Measurements from ENCODE around the gene CBX4. TPM values are rescaled to one million over a fixed set of nuclear protein-coding genes. Genes with fewer than 3 reads are reported as not detected.

The CBX4 gene
- total RNA-seq: 11.1 and 13.5 TPM in 2 replicates

DNA sequence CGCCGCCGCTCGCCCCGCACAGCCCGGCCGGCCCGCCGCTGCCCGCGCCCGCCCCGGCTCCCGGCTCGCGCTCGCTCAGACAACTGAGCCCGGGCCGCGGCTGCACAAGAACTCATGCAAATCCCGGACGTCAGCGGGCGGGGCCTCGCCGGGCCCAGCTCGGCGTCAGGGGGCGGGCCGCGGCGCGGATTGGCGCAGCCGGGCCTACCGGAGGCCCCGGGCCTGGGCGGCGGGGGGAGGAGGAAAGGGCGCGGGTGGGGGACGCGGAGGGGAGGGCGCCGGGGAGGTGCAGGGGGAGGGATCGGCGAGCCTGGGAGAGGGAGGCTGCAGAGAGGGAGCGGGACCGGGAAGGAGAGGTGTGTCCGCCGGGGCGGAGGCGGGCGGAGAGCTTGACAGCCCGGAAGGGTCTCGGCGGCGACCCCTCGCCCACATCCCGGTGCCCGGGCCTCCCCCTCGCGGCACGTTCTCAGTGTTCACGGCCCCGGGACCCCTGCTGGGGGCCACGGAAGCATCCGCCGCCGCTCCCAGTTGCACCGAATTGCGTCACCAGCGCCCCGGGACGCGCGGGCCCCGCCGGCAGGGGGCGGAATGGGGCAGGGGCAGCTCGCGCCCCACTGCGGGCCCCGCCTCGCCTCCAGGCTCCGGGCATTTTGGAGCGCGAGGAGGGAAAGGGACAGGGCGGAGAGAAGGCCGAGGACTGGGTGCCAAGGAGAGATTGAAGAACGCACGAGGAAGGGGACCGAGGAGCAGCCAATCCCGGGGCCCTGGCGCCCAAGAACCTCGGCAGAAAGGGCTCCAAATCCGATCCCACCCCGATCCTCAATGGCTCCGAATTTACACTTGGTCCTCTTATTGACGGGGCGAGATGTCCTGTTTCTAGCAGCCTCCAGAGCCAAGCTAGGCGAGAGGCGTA is at the start of gene CBX4:
TSS of gene CBX4 (minus strand) at position 85 of the 913 bp plus-strand sequence. CDS start 189 bp downstream, outside the sequence.
- DNase-seq: peak; percentile 91

DNA sequence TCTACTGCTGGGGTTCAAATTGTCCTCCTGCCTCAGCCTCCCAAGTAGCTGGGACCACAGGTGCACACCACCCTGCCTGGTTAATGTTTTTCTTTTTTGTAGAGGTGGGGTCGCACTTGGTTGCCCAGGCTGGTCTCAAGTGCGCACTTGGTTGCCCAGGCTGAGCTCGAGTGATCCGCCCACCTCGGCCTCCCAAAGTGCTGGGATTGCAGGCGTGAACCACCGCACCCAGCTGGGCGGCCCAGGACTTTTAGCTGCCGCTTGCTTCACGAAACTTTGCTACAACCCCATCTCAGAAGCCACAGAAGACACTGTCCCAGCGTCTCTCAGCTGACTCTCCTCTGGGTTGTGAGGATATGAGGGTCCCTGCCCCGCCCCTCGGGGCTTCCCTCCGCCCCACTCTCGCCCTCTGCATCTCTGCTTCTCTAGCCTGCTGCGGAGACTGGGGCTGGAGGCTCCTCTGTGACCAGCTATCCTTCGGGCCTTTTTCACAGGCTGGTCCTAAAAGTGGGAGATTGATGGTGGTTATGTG is 48.8 kb upstream of the CBX4 start:
- DNase-seq: no peak

DNA sequence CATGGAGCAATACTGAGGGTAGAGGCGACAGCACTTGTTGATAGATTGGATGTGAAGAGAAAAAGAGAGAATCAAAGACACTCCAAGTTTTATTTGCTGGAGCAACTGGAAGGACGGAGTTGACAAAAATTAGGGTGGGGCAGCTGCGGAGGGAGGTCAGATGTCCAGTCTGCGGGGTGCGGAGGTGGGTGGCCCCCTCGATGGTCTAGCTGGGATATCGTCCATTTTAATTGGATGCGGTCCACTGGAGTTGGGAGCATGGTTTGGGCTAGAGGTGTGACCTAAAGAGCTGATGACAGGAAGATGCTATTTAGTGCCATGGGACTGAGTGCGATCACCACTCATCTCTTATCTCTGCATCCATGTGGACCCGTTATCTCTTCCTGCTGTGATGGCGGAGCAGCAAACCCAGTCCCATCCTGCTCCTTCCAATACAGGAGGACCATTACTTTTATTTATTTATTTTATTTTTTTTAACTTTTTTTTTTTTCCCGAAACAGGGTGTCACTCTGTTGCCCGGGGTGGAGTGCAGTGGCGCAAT is 48.3 kb upstream of the CBX4 start:
- no peak for DNase-seq

DNA sequence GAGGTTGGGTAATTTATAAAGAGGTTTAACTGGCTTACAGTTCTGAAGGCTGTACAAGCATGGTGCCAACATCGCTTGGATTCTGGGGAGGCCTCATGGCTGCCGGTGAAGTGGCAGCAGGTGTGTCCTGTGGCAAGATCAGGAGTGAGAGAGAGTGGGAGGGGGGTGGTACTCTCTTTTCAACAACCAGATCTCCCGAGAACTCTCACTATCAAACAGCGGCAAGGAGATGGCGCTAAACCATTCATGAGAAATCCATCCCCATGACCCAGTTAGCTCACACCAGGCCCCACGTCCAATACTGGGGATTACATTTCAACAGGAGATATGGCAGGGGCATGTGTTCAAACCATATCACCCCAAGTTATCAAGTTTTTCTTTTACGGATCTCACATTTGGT is 44.0 kb upstream of the CBX4 start:
- no peak for DNase-seq

DNA sequence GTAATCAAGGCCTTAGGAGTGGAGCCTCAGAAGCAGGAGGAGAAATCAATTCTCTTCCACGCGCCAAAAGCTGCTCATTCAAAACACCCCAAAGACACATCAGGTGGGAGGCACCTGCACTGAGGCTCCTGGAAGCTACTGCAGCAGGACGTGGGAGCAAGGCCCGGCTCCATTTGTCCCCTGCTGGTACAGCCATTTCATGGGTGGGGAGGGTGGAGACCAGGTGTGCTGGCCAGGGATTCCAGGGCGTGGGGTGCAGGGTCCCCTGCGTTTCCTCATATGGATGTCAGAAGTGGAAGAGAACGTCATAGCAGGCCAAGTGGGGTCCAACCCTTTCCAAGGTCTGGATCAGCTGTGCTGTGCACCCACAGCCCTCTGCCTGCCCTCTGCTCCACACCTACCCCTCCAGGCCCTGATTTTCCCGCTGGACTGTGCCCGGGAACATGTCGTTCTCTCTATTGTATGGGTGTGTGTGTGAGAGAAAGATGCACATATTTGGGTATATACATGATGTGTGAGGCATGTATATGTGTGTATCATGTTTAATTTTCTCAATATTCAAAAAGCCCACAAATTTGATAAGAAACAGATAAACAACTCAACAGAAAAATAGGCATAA is 39.2 kb upstream of the CBX4 start:
- DNase-seq: no peak

DNA sequence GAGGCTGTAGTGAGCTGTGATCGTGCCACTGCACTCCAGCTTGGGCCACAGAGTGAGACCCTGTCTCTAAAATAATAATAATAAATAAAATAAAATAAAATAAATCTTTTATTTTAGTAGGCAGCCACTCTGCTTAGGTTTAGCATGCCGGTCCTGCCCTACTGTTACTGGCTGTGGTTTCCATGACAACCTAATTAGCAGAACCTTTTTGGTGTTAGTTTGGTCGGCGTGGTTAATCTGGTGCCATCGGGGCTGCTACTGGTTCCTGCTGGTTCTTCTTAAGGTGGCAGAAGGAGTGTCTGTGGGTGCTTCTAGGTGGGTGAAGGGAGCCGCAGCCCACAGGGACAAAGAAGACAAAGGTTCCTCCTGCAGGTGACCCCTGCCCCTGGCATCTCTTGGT is 37.8 kb upstream of the CBX4 start:
- no peak for DNase-seq

DNA sequence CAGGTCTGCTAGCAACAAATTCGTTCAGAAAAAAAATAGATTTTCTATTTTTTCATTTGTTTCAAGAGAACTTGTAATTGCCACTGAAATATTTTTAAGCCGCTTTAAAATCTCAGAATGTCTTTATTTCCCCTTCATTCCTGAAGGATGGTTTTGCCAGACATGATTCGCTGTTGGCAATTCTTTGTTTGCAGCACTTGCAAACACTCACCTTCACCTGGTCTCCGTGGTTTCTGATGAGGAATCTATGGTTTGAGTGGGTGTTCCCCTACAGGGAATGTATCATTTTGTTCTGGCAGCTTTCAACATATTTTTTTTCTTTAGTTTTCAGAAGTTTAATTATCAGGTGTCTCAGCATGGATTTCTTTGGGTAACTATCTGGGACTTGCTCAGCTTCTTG is 36.3 kb upstream of the CBX4 start:
- no peak for DNase-seq

DNA sequence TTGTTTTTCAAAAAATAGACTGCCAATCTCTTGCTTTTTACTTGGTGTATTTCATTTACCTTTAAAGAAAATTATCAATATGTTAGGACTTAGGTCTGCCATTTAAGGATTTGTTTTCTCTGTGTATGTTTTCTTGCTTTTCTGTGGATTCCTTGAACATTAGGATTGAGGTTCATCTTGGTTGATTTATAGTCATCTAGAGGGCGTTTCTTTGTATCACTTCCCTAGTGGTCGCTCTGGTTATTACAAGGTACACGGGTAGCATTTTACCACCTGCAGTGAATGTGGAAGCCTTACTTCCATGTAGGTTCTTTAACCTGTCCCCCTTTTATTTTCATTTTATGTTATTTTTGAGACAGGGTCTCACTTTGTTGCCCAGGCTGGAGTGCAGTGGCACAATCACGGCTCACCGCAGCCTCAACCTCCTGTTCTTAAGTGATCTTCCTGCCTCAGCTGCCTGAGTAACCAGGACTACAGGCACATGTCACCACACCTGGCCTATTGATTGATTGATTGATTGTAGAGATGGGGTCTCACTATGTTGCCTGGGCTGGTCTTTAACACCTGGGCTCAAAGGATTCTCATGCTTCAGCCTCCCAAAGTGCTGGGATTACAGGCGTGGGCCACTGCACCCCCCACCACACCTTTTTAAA is 35.2 kb upstream of the CBX4 start:
- DNase-seq: peak; percentile 62

DNA sequence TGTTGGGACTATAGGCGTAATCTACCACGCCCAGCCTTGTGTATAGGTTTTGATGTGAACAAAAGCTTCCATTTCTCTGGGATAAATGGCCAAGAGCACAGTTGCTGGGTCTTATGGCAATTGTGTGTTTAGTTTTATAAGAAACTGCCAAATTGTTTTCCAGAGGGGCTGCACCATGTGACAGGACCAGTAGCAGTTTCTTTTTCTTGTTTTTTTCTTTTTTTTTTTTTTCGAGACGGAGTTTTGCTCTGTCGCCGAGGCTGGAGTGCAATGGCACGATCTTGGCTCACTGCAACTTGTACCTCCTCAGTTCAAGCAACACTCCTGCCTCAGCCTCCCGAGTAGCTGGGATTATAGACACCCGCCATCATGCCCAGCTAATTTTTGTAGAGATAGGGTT is 34.3 kb upstream of the CBX4 start:
- DNase-seq: no peak

DNA sequence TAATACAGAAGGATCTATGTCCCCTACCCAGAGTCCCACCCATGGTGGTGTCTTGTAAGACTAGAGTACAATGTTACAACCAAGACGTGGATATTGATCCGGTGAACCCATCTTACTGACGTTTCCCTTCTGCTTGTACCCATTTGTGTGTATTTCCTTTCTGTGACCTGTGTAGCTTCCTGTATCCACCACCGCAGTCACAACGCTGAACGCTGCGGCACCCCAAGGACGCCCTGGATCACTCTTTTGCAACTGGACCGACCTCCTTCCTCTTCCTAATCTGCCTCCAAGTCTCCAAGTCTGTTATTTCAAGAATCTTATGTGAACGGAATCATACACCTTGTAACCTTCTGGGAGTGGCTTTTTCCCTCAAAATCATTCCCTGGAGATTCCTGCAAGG is 33.5 kb upstream of the CBX4 start:
- no peak for DNase-seq

DNA sequence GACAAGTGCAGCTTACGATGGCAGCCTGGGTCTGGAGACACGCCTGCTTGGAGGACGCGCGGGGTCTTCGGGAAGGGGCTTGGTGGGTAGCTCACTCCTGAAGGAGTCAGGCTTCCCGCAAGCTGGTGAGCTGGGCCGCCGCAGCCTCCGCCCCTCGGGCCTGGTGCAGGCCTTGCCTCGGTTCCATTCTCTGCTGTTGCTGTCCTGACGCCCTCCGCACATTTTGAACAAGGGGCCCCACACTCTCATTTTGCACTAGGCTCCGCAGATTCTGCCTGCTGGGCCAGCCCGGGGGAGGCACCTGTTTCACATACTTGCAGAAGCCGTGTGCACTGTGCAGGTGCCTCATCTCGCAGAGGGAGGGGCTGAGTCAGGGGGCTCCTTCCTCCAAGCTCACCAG is 31.9 kb upstream of the CBX4 start:
- no peak for DNase-seq

DNA sequence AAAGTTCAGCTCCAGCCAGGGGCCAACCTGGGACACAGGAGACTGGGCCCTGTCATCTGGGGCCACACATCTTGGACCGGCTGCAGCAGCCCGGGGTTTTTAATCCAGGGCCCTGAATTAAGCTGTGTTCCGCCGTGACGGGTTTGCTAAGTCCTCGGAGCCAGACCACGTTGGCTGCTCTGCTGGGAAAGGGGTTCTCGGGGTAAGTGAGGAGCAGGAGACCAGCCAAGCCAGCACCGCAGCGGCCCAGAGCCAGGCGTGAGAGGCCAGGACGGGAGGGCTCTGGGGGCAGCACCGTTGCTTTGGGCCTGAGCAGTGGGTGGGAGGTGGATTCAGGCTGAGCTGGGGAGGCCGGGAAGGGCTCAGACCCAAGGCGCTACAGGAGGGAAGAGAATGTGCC is 31.3 kb upstream of the CBX4 start:
- no peak for DNase-seq

DNA sequence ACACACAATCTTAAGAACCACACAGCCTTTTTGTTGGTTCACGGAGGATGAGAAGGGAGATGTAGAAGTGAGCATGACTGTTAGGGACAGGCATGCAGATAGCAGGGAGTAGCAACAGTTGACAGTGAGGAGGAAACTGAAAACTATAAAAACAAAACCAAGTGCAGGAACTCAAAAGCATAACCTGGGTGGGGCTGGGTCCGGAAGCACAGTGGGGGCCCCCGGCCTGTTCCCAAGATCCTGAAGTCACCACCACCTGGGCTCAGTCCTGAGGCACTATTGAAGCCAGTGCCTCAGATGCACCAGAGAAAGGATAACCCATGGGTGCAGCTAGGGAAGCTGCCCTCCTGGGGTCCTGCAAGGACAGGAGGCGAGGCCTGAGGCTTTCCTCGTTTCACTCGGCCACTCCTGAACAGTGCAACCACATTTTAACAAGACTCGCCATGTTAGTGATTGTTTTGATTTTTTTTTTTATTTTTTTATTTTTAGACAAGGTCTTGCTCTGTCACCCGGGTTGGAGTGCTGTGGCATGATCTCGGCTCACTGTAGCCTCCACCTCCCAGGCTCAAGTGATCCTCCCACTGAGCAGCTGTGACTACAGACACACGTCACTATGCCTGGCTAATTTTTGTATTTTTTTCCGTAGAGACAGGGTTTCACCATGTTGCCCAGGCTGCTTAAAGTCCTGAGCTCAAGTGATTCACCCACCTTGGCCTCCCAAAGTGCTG is 27.7 kb upstream of the CBX4 start:
- DNase-seq: no peak

DNA sequence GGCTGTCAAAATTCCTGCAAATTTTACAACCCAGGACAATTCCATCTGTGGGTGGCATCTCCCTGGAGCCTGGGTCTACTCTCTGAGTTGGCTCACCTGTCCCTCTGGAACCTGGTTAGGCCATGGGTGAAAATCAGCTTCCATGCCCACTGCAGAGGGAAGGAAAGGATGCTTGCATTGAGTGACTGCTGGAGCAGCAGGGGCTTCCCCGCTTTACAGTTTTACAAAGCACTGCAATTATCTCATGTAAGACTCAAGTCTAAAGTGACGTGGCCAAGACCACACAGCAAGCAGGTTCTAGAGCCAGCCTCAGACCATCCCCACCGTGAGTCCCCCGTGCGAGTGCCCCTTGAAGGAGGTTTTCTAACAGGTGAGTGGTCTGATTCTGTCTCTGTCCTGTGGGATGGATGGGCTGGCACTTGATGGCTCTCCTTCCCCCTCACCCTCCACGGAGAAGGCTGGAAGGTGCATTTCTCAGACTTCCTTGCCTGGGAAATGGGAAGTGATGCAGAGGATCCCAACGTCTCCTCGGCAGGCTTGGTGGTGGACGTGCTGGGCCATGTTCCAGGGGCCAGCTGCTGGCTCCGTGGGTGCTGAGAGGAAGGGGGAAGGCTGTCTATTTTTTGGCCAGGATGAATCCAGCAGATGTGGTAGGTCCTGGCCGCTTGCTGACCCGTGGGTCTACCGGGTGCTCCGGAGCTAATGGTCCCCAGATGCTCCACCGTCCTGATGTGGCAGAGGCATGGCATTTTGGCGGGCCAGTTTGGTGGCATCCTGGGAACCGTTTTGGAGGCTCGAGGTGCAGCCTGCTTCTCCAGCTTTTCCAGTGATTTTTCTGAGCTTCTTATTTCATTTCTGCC is 26.3 kb upstream of the CBX4 start:
- DNase-seq: no peak

DNA sequence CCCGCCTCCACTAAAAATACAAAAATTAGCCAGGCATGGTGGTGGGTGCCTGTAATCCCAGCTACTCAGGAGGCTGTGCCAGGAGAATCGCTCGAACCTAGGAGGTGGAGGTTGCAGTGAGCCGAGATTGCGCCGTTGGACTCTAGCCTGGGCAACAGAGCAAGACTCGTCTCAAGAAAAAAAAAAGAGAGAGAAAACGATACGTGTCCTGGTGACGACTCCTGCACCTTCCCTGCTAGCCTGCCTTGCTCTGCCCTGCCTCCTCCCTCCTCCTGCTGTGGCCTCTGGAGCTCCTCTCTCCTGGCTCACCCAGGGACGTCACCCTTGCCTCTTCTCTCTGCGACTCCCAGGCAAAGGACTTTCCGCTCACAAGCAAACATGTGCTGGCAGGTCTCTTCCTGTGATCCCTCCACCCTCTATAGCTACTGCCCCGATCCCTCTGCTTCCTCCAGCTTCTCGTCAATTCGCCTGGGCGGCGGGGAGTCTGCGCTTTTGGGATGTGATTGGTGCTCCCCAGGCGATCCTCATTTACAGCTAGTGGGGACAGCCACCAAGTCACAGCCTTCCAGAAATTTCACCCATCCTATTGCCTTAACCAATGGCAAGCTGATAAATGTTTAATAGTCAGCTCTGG is 25.5 kb upstream of the CBX4 start:
- no peak for DNase-seq

DNA sequence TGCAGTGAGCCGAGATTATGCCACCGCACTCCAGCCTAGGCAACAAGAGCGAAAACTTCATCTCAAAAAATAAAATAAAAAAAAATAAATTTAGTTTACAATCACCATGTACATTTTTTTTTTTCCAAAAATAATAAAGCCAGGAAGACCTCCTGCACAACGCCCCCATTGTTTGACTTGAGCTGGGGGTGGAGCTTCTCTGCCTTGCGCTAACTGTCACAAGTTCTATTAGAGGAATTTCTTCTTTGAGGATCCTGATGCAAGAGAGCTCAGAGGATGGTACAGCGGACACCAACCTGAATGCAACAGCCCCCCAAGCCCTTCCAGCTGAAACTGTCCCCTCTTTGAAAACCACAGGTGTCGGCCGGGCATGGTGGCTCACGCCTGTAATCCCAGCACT is 24.9 kb upstream of the CBX4 start:
- no peak for DNase-seq

DNA sequence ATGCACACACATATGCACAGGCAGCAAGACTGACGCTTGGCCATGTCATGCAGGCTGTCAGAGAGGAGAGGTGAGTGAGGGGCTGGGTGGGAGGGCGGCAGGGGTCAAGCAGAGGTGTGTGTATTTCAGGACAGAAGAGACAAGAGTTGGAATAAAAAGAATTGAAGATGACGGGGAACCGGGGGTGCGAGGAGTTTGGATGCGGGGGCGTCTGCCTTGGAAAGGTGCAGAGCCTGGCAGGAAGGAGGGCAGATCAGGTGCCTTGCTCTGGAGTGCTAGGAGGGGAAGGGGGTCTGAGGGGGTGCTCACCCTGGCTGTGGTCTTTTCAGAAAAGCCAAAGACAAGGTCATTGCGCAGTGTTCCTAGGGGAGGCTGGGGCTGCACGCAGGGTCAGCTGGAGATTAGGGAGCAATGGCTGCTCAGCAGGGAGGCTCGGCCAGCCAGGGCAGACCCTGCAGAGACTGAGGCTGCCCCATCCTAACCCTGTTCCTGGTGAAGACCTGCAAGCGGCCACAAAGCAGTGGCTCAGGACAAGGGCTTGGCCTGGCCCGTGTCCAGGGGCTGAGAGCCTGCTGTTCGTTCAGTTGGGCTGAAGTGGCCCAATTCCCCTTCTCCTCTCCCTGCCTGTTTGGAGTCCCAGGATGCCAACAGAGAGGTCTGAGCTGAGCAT is 23.7 kb upstream of the CBX4 start:
- no peak for DNase-seq

DNA sequence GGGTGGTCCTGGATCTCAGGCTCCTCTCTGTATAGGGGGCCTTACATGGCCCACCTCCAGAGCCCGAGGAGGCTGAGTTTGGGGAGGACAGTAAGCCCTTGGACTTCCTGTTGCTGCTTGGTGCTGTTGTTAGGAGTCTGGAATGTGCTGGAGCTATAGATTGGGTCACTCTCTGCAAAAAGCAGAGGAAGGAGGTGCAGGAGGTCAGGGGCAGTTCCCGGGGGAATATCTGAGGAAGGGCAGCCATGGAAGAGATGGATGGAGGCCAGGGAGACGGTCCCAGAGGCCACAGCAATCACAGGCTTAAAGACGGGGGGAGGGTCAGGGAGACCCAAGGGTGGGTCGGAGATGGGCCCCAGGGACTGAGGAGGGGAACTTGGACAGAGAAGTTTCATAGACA is 23.0 kb upstream of the CBX4 start:
- DNase-seq: no peak

DNA sequence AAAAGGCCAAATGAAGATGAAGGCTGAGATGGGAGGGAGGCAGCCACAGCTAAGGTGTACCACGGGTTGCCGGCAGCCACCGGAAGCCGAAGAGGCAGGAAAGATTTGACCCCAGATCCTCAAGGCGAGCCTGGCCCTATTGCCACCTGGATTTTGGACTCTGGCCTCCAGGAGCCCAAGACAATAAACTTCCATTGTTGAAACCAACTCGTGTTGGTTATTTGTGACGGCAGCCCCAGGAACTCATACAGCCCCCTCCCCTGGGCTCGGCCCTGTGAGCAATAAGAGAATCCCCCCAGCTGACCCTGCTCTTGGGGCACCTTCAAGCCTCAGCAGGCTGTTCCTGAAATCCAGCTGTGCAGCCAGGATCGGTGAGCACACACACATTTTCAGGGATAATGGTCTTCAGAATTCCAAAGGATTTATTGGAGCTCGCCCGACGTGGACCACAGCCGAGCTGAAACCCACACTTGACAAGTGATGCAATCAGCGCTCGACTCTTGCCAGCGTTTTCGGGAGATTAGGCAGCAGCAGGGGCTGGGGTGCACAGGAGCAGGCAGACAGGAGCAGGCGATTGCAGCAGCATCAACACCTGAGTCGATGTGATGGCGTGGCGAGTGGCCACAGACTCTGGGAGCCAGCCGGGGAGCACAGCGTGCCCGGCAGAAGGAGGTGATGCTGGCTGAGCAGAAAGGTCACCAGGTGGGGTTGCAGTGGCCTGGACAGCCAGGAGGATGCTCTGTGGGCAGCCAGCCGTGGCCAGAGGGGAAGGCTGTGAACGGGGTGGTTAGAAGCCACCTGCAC is 22.4 kb upstream of the CBX4 start:
- DNase-seq: no peak
